CD14-positive monocyte (primary cell): ENCODE data around the gene GNPAT. TPM values are rescaled to one million over a fixed set of nuclear protein-coding genes. Genes with fewer than 3 reads are reported as not detected.
A peak's percentile ranks its signal among the peaks of the same experiment; 100 is the strongest.
"Not testable (repeated sequence)": the region's sequence is repeated elsewhere in the genome, so short reads cannot be mapped to it uniquely, and the experiment has no call there.

Experiments used
- DNase-seq, 3 donors: peaks; one replicate each; pipeline ENCODE4 v3.0.0-alpha.2; 2011 to 2022
- H2AFZ ChIP-seq: 2 replicates; pipeline ENCODE4 v1.6.0; 2012; ENCODE audit warnings: mild to moderate bottlenecking, low read depth, low read length, inconsistent platforms; ENCODE audit not compliant: insufficient read depth, poor library complexity, severe bottlenecking
- H3K27ac ChIP-seq, 2 donors: 1 replicate in 1 of 2; 2 replicates in 1 of 2; pipeline ENCODE4 v1.5.1; 2012 to 2013; ENCODE audit warnings: low read length in 2 of 2, control low read depth in 1 of 2, inconsistent platforms in 1 of 2, low read depth in 1 of 2, mild to moderate bottlenecking in 1 of 2
- H3K27me3 ChIP-seq, 2 donors: one replicate each; pipeline versions ENCODE4 v1.6.0 to v1.6.1; 2011 to 2013; ENCODE audit warnings: low read length in 2 of 2; ENCODE audit not compliant: control insufficient read depth in 2 of 2, insufficient read depth in 2 of 2
- H3K36me3 ChIP-seq, 2 donors: replicated peaks in 1 of 2; 1 replicate in 1 of 2; 2 replicates in 1 of 2; pipeline versions ENCODE4 v1.5.1 to v1.6.1; 2012 to 2013; ENCODE audit warnings: low read length in 2 of 2, control low read depth in 1 of 2, inconsistent platforms in 1 of 2, mild to moderate bottlenecking in 1 of 2; ENCODE audit not compliant: insufficient read depth in 2 of 2, control insufficient read depth in 1 of 2
- H3K4me1 ChIP-seq, 2 donors: 1 replicate in 1 of 2; 2 replicates in 1 of 2; pipeline versions ENCODE4 v1.5.1 to v1.6.1; 2012 to 2013; ENCODE audit warnings: low read length in 2 of 2, control low read depth in 1 of 2, inconsistent platforms in 1 of 2, mild to moderate bottlenecking in 1 of 2, moderate library complexity in 1 of 2; ENCODE audit not compliant: insufficient read depth in 2 of 2, control insufficient read depth in 1 of 2
- H3K4me2 ChIP-seq: replicated peaks from 2 replicates; pipeline ENCODE3; 2012; ENCODE audit warnings: low read length, moderate library complexity, mild to moderate bottlenecking; ENCODE audit not compliant: poor library complexity, severe bottlenecking; ENCODE audit errors: extremely low read depth
- H3K4me3 ChIP-seq, 3 experiments: fragments of 200-600 bp in 1 of 3; sonication (generic) in 1 of 3; replicated peaks in 1 of 3; 1 replicate in 2 of 3; 2 replicates in 1 of 3; pipeline ENCODE4 v1.5.1; 2011 to 2013; ENCODE audit warnings: low read length in 3 of 3, mild to moderate bottlenecking in 3 of 3, control low read depth in 2 of 3, low read depth in 2 of 3, inconsistent platforms in 1 of 3, moderate library complexity in 1 of 3
- H3K79me2 ChIP-seq: 2 replicates; pipeline ENCODE4 v1.6.0; 2012; ENCODE audit warnings: mild to moderate bottlenecking, control low read depth, inconsistent platforms, low read length, moderate library complexity; ENCODE audit not compliant: insufficient read depth
- H3K9ac ChIP-seq: 2 replicates; pipeline ENCODE4 v1.6.0; 2017; ENCODE audit warnings: low read length, mild to moderate bottlenecking; ENCODE audit not compliant: insufficient read depth, poor library complexity, severe bottlenecking
- H3K9me3 ChIP-seq, 2 donors: replicated peaks in 1 of 2; 1 replicate in 1 of 2; 2 replicates in 1 of 2; pipeline versions ENCODE4 v1.5.1 to v1.6.1; 2012 to 2013; ENCODE audit warnings: low read length in 2 of 2, control low read depth in 1 of 2; ENCODE audit not compliant: control insufficient read depth in 1 of 2, insufficient read depth in 1 of 2
- H4K20me1 ChIP-seq: 2 replicates; pipeline ENCODE4 v1.6.0; 2012; ENCODE audit warnings: mild to moderate bottlenecking, low read length, control low read depth, moderate library complexity; ENCODE audit not compliant: insufficient read depth
- H3K27ac Mint-ChIP-seq, 7 donors: one replicate each; pipeline ENCODE4 v1.8.0; 2020; ENCODE audit warnings: mild to moderate bottlenecking in 7 of 7, mixed read lengths in 7 of 7, moderate library complexity in 6 of 7, inconsistent platforms in 2 of 7
- H3K27me3 Mint-ChIP-seq, 3 donors: one replicate each; pipeline ENCODE4 v1.8.0; 2021 to 2022; ENCODE audit warnings: low read depth in 3 of 3, mild to moderate bottlenecking in 3 of 3, mixed read lengths in 3 of 3, moderate library complexity in 3 of 3, inconsistent platforms in 1 of 3
- H3K36me3 Mint-ChIP-seq, 2 donors: one replicate each; pipeline ENCODE4 v1.8.0; 2020; ENCODE audit warnings: mixed read lengths in 2 of 2, inconsistent platforms in 1 of 2, mild to moderate bottlenecking in 1 of 2
- H3K4me1 Mint-ChIP-seq: one replicate; pipeline ENCODE4 v1.8.0; 2020; ENCODE audit warnings: mild to moderate bottlenecking, mixed read lengths
- H3K4me3 Mint-ChIP-seq, 2 donors: one replicate each; pipeline ENCODE4 v1.8.0; 2020; ENCODE audit warnings: mild to moderate bottlenecking in 2 of 2, mixed read lengths in 2 of 2, moderate library complexity in 1 of 2
- H3K9me3 Mint-ChIP-seq, 7 donors: one replicate each; pipeline ENCODE4 v1.8.0; 2020 to 2022; ENCODE audit warnings: mixed read lengths in 7 of 7, mild to moderate bottlenecking in 6 of 7, moderate library complexity in 6 of 7, inconsistent platforms in 2 of 7
- WGBS: methylation state at CpG from one replicate; pipeline ENCODE4 v1.1.5; 2013; ENCODE audit warnings: missing lambda C conversion rate; ENCODE audit not compliant: insufficient coverage; 5-methylcytosine and 5-hydroxymethylcytosine counted together
- intact Hi-C, 2 donors: fragments of 100-400 bp; cut with micrococcal nuclease; formaldehyde crosslinking; loops; one replicate each; pipeline versions ENCODE4 v1.15.0 to v1.15.1; 2023
- polyA plus RNA-seq, 3 donors: library from polyadenylated mRNA; depleted of rRNA in 1 of 3; unstranded in 2 of 3; stranded (reverse) in 1 of 3; fragments of 300-500 nt in 2 of 3; fragments of >200 nt in 1 of 3; fragmentation: Illumina TruSeq in 2 of 3; gene quantifications; 1 replicate in 2 of 3; 2 replicates in 1 of 3; pipeline ENCODE4 v1.2.3, GENCODE V29; 2012 to 2021
- TF ChIP-seq, protein P1 (sequence below): fragments of 200-600 bp; IDR thresholded peaks from one replicate; pipeline ENCODE4 v1.8.0; 2022; ENCODE audit warnings: antibody characterized with exemption, mild to moderate bottlenecking

GNPAT gene
- polyA plus RNA-seq, 3 donors, result 20.8 to 40.3 (median 34.8) TPM

DNA sequence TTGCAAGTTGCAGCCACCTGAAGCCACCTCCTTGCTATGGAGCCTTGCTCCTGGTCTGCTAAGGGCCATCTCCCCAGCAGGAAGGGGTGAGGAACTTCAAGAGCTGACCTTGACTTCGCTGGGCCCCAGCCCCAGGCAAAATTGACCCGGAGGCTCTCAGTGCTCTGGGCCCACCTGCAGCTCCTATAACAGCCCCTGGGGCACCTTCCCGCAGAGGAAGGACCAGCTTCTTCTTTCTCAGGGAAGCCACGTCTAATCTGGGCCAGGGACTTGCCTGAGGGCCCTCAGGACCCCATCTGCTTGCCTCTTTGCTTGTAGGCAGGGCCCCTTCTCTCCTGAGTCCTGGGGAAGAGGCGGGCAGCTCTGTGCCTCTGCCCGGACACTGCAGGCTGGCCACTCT, 30.9 kb upstream of the GNPAT start:
- Mint-ChIP-seq H3K4me3 (no peak overlapping the region), H3K27me3 (peaks cover 6 to 12% (median 8%) of the 10 kb centered on the region in 3 donors), H3K27ac (no peak overlapping the region), H3K36me3 (no peaks in the 10 kb centered on the region), H3K9me3 (no peaks in the 10 kb centered on the region), H3K4me1 (peaks cover 7% of the 10 kb centered on the region)
- no peak overlapping the region for H2AFZ ChIP-seq
- H3K27me3 ChIP-seq, result peaks cover 0 to 3% of the 10 kb centered on the region in 2 donors
- no peak overlapping the region for H3K27ac ChIP-seq
- 79% methylated on average over 6 of the region's 6 CpGs for WGBS
- H4K20me1 ChIP-seq, result no peaks in the 10 kb centered on the region
- H3K4me3 ChIP-seq, result no peak overlapping the region
- no peak overlapping the region for H3K4me2 ChIP-seq
- TF ChIP-seq, protein P1, sequence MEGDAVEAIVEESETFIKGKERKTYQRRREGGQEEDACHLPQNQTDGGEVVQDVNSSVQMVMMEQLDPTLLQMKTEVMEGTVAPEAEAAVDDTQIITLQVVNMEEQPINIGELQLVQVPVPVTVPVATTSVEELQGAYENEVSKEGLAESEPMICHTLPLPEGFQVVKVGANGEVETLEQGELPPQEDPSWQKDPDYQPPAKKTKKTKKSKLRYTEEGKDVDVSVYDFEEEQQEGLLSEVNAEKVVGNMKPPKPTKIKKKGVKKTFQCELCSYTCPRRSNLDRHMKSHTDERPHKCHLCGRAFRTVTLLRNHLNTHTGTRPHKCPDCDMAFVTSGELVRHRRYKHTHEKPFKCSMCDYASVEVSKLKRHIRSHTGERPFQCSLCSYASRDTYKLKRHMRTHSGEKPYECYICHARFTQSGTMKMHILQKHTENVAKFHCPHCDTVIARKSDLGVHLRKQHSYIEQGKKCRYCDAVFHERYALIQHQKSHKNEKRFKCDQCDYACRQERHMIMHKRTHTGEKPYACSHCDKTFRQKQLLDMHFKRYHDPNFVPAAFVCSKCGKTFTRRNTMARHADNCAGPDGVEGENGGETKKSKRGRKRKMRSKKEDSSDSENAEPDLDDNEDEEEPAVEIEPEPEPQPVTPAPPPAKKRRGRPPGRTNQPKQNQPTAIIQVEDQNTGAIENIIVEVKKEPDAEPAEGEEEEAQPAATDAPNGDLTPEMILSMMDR, result no peak
- peaks cover 4 to 5% of the 10 kb centered on the region in 2 donors for H3K4me1 ChIP-seq
- H3K9me3 ChIP-seq, result no peaks in the 10 kb centered on the region
- intact Hi-C loops, result loop anchor here (2.0 to 5.0 kb wide), 2 partner anchors 293 kb away; no protein-coding TSS in a partner anchor
- no peaks in the 10 kb centered on the region for H3K79me2 ChIP-seq
- H3K9ac ChIP-seq, result no peak overlapping the region
- no peaks in the 10 kb centered on the region for H3K36me3 ChIP-seq
- no peak for DNase-seq

DNA sequence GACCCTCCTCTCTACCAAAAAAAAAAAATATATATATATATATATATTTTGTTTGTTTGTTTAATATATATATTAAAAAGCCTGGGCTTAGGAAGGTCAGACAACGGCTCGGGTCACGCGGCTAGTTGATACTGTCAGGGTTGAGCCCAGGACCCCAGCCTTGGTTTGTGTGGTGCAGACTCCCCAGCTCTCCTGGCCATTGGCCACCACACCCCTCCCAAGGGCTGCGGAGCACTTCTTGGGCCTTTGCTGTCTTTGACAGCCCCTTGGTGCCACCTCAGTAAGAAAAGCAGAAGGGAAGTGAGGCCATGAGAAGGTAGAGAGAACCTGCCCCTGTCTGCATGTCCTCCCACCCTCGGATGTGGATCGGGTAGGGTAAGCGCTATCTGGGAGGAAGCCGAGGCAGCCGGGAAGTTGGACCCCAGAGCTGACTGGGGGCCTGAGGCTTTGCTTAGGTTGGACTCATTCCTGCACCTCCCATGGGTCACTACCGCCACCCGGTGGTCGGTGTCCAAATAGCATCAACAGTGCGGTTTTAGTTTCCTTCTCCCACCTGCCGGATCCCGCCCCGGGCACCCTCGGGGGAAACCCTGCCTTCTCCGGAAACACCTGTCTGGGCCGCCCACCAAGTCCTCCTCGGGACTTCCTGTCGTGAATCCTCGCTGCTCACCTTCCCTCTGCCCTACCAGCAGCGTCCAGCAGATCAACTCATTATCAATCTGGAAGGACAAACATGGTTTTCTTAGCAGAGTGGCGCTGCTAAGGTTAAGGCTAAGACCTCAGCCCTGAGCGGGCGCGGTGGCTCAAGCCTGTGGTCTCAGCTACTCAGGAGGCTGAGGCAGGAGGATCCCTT, 29.8 kb upstream of the GNPAT start:
- TF ChIP-seq, protein P1, result peak; percentile 93
- peak; percentile 29 to 57 (median 55) for DNase-seq
- Histone ChIP-seq H3K4me1 (peaks cover 4 to 5% of the 10 kb centered on the region in 2 donors), H3K27ac (no peak overlapping the region), H4K20me1 (no peaks in the 10 kb centered on the region), H3K4me3 (peak overlapping the region; percentile 18 to 69 (median 46)), H3K4me2 (peak overlapping the region; percentile 65), H3K27me3 (peaks cover 0 to 3% of the 10 kb centered on the region in 2 donors), H3K36me3 (no peaks in the 10 kb centered on the region), H3K79me2 (no peaks in the 10 kb centered on the region), H2AFZ (peak overlapping the region; percentile 87), H3K9ac (peak overlapping the region; percentile 45), H3K9me3 (no peaks in the 10 kb centered on the region)
- intact Hi-C loops, result loop anchor here (2.0 to 5.0 kb wide), 2 partner anchors 294 kb away; no protein-coding TSS in a partner anchor
- Mint-ChIP-seq H3K4me1 (peaks cover 7% of the 10 kb centered on the region), H3K36me3 (no peaks in the 10 kb centered on the region), H3K9me3 (no peaks in the 10 kb centered on the region), H3K27me3 (peaks cover 8 to 10% (median 9%) of the 10 kb centered on the region in 3 donors), H3K4me3 (peak overlapping the region; percentile 97 to 98), H3K27ac (peak overlapping the region in 3 of 7 donors; percentile 40 to 79 (median 76))
- WGBS, result 1% methylated on average over 22 of the region's 28 CpGs

DNA sequence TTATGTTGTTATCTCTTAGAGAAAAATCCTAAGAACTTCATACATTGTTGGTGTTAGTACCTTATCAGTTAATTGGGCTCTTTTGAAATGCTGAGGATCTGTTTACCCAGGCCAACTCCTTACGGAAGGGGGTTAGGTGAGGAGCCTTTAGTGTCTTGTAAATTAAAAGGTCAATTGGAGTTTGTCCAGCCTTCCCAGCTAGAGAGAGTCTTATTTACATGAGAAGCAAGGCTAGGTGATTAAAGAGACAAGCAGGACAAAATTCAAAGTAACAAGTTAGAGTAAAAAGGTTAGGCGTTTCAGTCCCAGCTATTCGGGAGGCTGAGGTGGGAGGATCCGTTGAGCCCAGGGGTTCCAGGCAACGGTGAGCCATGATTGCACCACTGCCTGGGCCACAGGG, 28.7 kb upstream of the GNPAT start:
- H2AFZ ChIP-seq, H3K4me3 Mint-ChIP-seq, H4K20me1 ChIP-seq, H3K9ac ChIP-seq, H3K9me3 ChIP-seq, H3K27ac Mint-ChIP-seq, H3K4me1 ChIP-seq, H3K4me1 Mint-ChIP-seq, H3K27me3 ChIP-seq, H3K27ac ChIP-seq, H3K4me2 ChIP-seq, H3K79me2 ChIP-seq, H3K36me3 Mint-ChIP-seq, H3K9me3 Mint-ChIP-seq, DNase-seq, H3K36me3 ChIP-seq, H3K4me3 ChIP-seq: not testable (repeated sequence)
- intact Hi-C loops, result loop anchor here in 1 of 2 donors (5.0 kb wide), 1 partner anchor 295 kb away; no protein-coding TSS in a partner anchor
- peaks cover 9 to 15% (median 10%) of the 10 kb centered on the region in 3 donors for H3K27me3 Mint-ChIP-seq
- WGBS, result 100% methylated on average over 1 of the region's 5 CpGs
